PFSK-1 (cell line): ENCODE results near the gene IFT52.

Experiments
- POLR2AphosphoS5 ChIP-seq: IDR thresholded peaks from 2 replicates; pipeline ENCODE4 v1.6.1; 2012; ENCODE audit warnings: low read depth, mild to moderate bottlenecking, control low read depth, low read length, moderate library complexity
- REST ChIP-seq, 2 experiments: IDR thresholded peaks; 2 replicates each; pipeline versions ENCODE4 v1.6.1 to v1.8.0; 2011 to 2012; ENCODE audit warnings: low read depth in 2 of 2, low read length in 2 of 2, control low read depth in 1 of 2, inconsistent platforms in 1 of 2, mild to moderate bottlenecking in 1 of 2, moderate library complexity in 1 of 2; ENCODE audit not compliant: insufficient read depth in 1 of 2
- TAF1 ChIP-seq: IDR thresholded peaks from 2 replicates; pipeline ENCODE4 v1.6.1; 2012; ENCODE audit warnings: low read length, control low read depth, borderline replicate concordance; ENCODE audit not compliant: insufficient read depth

- TF ChIP-seq POLR2AphosphoS5 (no peak), TAF1 (no peak), REST (IDR thresholded peaks at IDR 0.05; ENCODE audit: insufficient read depth in 1 of 2, low read depth in 2 of 2, low read length in 2 of 2) (no peak)
These were observed 20.2 kb upstream of the IFT52 start for GRCh38 chr20:43570496-43570895.
